NCI-H1105 (cell line): ENCODE data around the gene MDM4.
A peak's percentile ranks its signal among the peaks of the same experiment; 100 is the strongest.
"Not testable (repeated sequence)": the region's sequence is repeated elsewhere in the genome, so short reads cannot be mapped to it uniquely, and the experiment has no call there.

Experiments
- DNase-seq: peaks from one replicate; lab custom pipeline; 2025; lab: John Stamatoyannopoulos, UW

The MDM4 gene

DNA sequence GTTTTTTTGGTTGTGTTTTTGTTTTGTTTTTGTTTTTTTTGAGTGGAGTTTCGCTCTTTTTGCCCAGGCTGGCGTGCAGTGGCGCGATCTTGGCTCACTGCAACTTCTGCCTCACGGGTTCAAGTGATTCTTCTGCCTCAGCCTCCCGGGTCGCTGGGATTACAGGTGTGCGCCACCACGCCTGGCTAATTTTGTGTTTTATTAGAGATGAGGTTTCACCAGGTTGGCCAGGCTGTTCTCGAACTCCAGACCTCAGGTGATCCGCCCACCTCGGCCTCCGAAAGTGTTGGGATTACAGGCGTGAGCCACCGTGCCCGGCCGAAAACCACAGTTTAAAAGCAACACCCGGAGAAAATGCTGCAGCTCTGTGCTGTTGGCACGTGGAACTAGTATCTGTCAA is 1.2 kb downstream of the MDM4 start:
- not testable (repeated sequence) for DNase-seq

DNA sequence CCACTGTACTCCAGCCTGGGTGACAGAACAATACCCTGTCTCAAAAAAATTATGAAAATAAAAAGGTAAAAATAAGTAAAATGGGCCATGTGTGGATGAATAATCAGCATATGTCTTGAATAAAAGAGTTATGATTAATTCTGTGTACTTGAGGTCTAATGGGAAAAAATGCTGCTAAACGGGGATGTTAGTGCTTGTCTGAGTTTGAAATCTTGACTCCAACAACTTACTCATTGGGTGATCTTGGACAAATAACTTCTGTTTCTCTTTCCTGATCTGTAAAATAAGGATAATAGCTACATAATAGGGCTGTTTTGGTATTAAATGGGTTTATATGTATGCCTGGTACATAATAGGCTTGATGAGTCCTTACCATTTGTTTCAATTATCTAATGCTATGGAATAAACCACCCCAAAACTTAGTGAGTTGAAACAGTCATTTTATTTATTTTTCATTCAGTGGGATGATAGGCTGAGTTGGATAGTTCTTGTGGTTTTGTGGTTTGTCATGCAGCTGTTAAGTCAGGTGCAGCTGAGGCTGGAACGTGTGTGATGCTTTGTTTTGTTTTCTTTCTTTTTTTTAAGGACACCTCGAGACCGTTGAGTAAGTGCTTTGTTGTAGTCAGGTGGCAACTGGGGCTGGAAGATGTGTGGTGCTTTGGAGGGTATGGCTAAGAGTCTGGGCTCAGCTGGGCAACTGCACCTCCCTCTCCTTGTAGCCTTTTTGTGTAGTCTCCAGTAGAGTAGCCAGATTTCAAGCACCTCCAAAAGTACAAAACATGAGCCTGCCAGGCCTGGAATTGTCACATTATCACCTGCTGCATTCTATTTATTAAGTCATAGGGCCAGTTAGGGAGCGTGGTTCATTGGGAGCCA is 4.9 kb downstream of the MDM4 start:
- DNase-seq, result peak; percentile 55

DNA sequence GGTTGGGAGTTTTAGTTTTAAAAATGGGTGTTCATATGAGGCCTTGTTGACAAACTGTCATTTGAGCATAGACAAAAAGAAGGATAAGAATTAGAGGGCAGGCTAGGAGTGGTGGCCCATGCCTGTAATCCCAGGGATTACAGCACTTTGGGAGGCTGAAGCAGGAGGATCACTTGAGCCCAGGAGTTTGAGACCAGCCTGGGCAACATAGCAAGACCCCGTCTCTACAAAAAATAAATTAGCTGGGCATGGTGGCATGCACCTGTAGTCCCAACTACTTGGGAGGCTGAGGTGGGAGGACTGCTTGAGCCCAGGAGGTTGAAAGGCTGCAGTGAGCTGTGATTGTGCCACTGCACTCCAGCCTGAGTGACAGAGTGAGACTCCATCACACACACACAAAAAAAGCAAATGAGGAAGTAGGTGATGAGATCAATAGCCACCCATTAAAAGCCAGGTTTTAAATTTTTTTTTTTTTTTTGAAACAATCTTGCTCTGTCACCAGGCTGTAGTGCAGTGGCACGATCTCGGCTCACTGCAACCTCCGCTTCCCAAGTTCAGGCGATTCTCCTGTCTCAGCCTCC is 5.8 kb downstream of the MDM4 start:
- not testable (repeated sequence) for DNase-seq

DNA sequence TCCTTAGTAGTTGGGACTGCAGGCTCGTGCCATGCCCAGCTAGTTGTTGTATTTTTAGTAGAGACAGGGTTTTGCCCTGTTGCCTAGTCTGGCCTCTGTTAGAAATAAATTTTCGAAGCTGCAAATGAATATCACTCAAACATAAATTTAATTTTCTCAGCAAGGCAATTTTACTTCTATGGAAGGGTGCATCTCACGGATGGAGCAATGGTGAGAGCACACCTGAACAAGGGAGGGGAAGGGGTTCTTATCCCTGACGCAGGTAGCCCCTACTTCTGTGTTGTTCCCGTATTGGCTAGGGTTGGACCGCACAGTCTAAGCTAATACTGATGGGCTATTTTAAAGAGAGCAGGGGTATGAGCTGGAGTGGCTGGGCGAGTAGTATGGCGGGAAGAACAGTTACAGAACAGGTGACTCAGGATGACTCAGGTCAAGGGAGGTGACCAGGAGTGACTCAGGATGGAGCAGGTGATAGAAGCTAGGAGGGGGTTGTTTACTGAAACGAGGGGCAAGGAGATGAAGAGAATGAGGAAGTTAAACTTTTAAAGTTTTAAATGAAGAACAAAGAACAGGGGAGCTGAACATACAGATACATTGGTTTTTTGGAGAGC is 7.5 kb downstream of the MDM4 start:
- DNase-seq, result no peak

DNA sequence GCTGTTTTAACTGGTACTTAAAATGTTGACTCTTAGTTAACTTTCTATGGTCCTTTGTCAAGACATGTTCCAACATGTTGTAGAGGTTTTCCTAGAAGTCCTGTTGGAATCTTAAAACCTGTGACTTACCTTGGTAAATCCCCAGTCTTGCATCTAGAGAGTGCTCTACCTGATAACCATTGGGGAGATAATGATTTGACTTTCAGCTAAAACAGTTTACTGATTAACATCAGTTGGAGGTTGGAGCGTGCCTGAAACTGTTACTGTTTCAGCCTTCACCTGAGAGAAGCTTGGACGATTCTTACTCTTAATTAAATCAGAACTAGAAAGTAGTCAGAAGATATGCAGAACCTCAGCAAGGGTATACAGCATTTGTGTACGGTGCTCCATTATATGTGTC is 8.8 kb downstream of the MDM4 start:
- DNase-seq, result no peak

DNA sequence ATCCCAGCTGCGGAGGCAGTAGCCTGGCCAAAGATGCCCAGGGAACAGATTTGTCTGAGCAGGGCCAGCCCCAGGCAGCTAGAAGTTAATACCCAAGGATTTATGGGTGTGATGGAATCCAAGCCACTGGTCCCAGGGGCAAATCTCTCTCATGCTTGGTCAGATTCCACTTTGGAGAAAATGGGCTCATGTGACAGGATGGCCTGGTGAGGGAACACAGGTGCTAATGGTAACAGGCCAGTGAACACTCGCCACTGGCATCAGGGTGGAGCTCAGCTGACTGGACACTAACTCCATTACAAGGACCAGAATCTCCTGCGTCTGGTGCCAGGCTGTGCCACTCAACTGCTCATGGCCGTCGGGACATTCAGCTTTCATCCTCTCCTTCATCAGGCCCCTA is 12.0 kb downstream of the MDM4 start:
- DNase-seq, result no peak

DNA sequence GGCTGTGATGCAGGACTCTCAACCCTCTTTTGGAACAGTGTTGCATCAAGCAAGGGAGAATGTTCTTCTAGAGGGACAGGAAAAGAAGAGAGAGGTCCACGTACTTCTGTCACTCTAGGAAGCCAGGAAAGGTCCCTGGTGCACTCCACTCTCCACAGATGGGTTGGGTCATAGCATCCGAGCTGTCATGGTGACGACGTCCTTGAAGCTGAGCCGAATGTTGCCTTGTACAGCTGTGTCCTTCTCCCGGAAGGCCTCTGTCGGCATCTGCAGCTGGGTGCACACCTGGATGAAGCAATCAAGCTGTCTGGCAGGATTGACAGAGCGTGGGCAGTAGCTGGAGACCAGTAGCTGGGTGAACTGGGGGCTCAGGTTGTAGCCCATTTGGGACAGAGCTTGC is 12.5 kb downstream of the MDM4 start:
- no peak for DNase-seq

DNA sequence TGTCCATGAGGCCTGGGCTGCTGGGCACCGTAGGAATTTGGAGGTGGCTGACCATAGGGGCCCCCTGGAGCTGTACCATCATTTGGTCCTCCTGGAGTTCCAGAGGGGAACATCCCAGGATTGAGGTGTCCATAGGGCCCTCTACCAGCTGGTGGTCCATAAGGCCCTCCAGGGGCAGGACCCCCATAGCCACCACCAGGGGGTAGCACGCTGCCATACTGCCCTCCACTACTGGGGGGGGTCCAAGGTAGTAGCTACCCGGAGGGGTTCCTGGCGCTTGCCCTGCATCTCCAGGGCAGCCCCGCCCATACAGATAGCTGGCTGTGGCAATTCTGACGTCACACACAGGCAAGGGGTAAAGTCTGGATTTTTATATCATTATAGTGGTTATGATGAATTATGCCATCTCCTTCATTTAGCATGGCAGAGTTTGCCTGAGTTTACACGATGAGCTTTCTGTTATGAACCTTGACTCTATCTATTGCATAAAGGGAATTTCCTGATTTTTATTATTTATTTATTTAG is 13.2 kb downstream of the MDM4 start:
- DNase-seq, result no peak

DNA sequence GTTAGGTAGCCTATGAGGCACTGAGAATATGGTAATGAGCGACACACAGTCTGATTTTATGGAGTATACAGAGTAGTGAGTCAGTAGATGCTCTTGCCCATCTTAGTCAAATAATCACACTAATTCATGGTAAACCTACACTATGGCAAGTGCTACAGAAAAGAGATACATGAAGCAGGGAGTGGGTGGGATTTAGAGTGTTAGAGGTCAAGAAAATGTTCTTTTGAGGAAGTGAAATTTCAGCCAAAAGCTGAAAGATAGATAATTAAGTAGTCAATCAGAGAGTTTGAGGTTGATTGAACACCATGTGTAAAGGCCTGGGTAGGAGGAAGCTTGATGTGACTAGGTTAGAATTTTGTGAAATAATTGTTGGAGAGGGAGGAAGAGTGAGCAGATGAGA is 14.7 kb downstream of the MDM4 start:
- DNase-seq, result no peak

DNA sequence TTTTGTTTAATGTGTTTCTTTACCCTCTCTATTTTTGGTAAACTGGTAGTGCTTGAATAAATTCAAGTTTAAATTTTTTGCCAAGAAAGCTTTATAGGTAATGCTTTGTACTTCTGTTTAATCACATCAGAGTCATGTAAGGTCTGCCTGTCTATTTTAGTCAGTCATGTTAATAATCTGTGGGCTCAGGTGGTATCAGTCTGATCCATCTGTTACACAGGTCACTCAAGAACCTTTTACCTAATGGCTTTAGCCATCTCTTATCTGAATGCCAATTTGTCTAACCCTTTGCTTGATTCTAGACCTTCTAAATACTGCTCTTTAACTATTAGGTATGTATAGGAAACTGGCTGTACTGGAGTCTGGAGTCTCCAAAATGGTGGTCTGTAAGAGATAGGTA is 16.6 kb downstream of the MDM4 start:
- DNase-seq, result no peak

DNA sequence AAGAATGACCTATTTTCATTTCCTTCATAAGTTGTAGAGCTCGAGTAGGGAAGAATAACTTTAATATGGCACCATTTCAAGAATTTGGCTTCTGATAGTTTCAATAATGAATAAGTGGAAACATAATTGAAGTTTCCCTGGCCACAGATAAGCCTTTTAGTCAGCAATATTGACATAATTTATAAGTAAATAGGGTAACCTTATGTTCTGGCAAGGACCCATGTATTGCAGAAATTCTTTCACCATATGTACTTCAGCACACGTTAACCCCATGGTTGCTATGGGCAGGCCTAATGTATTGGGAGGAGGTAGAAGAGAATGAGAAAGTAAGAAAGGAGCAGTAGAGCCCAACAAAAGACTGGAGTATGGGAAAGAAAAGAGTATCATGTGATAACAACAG is 25.4 kb downstream of the MDM4 start:
- no peak for DNase-seq

DNA sequence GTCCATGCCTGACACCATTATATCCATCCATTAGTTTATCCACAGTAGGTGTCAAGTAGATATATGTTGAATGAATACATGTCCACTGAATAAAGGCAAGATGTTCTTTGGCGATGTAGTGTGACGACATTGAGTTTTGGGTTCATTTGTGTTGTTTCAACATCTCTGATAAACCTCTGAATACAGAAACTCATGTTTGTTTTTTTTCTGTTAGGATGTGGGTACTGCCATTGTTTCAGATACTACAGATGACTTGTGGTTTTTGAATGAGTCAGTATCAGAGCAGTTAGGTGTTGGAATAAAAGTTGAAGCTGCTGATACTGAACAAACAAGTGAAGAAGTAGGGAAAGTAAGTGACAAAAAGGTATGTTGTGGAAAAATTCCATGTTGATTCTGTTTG is 28.1 kb downstream of the MDM4 start:
- DNase-seq, result no peak

DNA sequence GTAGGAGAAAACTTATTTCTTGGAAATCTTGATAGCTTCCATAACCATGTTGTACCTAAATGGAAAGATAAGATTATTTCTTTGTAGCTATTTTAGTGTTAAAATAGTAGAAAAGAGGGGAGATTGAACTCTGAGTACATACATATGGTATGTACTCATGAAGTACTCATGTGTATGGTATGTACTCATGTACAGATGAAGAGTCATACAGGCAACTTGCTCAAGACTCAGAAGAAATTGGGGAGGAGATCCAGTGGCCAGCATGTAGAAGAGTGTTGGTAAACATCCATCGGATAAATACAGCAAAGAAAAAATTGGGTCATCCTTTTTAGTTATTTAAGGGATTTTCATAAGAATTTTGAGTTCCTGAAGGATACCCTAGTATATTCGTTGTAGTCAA is 29.0 kb downstream of the MDM4 start:
- no peak for DNase-seq

DNA sequence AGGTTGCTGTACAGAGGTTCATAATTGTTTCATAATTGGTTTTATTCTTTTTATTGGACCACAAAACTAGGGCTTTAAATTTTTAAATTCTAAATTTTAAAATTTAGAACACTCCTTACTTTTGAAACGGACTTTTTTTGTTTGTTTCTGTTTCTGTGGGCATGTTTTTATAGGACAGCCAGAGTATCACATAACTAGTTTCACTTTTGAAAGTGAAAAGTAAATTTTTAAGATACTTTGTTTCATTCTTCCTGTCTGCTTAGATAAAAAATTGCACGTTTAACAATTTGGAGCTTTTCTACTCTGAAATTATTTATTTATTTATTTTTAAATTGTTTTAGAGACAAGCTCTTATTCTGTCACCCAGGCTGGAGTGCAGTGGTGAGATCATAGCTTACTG is 29.7 kb downstream of the MDM4 start:
- no peak for DNase-seq

DNA sequence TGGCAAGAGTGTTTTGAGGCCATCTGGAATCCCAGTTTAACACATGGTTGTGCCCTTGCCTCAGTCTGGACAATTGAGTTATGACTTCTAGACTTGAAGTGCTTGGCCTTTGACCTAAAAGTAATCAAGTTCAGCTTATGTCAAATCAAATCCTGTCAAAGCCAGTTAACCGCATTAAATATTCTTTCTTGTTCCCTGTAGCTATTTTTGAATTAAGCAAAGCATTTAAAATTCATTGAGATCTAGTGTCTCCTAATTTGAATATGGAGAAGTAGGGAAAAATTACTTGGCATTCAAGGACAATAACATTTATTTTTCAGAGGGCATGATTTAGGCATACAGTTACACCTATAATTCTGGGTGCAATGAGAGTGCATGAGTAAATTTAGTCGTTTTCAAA is 32.1 kb downstream of the MDM4 start:
- no peak for DNase-seq

DNA sequence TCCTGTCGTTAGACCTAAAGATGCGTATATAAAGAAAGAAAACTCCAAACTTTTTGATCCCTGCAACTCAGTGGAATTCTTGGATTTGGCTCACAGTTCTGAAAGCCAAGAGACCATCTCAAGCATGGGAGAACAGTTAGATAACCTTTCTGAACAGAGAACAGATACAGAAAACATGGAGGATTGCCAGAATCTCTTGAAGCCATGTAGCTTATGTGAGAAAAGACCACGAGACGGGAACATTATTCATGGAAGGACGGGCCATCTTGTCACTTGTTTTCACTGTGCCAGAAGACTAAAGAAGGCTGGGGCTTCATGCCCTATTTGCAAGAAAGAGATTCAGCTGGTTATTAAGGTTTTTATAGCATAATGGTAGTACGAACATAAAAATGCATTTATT is 33.1 kb downstream of the MDM4 start:
- no peak for DNase-seq

DNA sequence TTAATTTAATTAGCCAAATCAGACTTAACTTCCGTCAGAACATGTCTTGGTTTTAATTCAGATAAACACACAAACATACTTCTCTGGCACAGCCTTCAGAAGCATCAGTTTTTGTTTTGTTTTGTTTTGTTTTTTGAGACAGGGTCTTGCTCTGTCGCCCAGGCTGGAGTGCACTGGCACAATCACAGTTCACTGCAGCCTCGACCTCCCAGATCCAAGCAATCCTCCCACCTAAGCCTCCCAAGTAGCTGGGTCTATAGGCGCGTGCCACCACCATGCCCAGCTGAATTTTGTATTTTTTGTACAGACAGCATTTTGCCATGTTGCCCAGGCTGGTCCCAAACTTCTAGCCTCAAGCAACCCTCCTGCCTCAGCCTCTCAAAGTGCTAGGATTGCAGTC is 34.7 kb downstream of the MDM4 start:
- DNase-seq, result no peak

DNA sequence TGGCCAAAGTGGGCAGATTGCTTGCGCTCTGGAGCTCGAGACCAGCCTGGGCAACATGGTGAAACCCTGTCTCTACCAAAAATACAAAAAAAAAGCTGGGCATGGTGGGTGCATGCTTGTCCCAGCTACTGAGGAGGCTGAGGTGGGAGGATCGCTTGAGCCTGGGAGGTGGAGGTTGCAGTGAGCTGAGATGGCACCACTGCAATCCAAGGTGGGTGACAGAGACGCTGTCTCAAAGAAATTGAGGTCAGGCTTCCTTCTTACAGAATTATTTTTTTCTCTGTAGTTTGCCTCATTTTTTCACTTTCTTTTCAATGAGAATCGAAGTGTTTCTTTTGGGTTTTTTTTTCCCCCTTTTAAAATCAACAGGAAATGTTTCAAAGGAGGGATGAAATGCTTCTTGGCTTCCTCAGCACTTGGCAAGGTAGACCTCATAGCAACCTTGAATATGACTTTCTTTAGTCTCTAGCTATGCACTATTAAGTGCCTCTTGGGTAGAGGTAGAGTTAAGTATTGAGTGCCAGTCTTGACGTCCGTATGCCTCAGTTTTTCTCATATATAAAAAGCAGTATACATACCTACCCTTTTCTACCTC is 40.3 kb downstream of the MDM4 start:
- DNase-seq, result no peak

DNA sequence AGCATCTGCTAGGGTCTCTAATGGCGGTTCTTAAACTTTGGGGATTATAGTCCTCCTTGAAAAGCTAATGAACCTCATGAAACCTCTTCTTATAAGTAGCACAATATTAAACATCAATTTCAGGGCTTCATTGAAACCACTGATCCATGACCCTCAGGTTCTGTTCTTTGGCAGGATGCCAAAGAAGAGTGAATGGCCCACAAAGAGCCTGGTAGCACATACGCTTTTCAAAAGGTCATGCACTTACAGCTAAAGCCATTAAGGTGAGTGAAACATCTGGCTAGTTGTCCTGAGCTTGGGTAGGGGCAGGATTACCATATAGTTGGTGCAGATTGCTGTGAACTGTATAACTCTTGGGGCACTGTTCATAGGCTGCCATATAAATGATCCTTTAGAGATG is 42.3 kb downstream of the MDM4 start:
- peak; percentile 80 for DNase-seq

DNA sequence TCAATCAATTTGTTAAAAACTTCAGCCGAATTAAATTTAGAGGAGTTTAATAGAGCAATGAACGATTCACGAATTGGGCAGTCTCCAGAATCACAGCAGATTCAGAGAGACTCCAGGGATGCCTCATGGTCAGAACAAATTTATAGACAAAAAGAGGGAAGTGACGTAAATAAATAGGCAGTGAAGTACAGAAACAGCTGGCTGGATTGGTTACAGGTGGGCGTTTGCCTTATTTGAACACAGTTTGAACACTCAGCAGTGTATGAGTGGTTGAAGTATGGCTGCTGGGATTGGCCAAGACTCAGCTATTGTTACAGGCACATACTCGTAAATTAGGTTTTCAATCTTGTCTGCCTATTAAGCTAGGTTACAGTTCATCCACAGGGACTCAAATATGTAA is 43.8 kb downstream of the MDM4 start:
- DNase-seq, result not testable (repeated sequence)

DNA sequence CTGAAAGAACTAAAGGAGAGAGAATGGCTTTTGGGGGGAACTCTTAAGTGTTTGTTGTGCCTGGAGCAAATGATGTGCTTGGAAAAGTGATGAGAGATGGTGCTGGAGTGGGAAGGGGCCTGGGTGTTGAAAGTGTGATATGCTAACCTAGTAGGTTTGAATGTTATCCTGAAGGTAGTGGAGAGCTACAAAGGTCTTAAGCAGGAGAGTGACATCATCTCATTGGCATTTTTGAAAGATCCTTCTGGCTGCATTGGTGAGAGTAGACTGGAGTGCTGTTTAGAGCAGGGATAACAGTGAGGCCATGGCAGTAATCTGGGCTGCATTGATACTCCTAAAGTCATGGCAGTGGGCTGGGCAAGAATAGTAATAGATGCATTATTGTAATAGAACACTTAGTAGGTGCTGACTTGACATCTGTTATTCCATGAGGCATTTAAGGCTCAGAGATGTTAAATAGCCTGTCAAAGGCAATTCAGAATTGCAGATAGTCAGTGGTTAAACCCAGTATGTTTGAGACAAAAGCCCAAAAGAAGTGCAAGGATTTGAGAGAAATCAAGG is 44.5 kb downstream of the MDM4 start:
- DNase-seq, result no peak
